ENCODE results near the gene LKAAEAR1.
A peak's percentile ranks its signal among the peaks of the same experiment; 100 is the strongest.

Gene LKAAEAR1

DNA sequence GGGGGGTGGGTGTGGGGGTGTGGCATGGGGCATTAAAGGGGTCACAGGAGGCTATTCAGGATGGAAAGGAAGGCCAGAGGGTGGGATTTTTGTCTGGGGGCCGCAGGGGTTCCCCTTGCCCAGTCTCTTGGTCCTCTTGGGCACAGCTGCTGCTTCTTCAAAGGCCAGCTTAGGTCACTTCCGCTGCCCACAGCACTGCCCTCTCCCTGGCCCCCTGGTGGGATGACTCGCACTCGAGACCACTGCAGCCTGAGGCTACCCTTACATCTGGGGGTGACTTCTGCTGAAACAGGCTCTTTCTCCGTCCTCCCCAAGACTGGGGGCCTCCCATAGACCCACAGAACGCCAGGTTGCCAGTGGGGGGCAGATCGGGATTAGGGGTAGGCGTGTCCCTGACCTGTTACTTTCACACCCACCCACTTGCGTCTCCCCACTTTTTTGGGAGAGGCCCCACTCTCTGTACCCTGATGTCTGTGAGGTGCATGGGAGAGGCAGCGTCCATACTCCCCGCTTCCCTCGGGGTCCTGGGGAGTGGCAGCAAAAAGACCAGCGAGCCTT is 1.3 kb downstream of the LKAAEAR1 start:
- H3K4me2 ChIP-seq (ENCODE audit: low read length) = peak overlapping the region; percentile 58
- H4K20me1 ChIP-seq (ENCODE audit: insufficient read depth, low read length) = no peaks in the 10 kb centered on the region
- peak overlapping the region; percentile 21; the same call in 1 of the 2 replicates for H3K9ac ChIP-seq (ENCODE audit: low read length)
- no peak overlapping the region for H2AFZ ChIP-seq (ENCODE audit: low read length)
- no peaks in the 10 kb centered on the region for H3K9me2 ChIP-seq (ENCODE audit: low read depth, low read length)
- H3F3A ChIP-seq (ENCODE audit: insufficient read depth, low read length) = no peaks in the 10 kb centered on the region
- peak overlapping the region; percentile 51 for H3K4me3 ChIP-seq (ENCODE audit: low read depth, low read length, poor library complexity, severe bottlenecking)
- TF ChIP-seq CTCF (IDR thresholded peaks at IDR 0.05; ENCODE audit: low read length) = no peak
- no peak for TF ChIP-seq EZH2 (IDR thresholded peaks at IDR 0.05; ENCODE audit: borderline replicate concordance, low read length)
- no peaks in the 10 kb centered on the region; the same call in 1 of the 2 replicates for H3K36me3 ChIP-seq (ENCODE audit: insufficient read depth, low read length)
- peaks cover 23% of the 10 kb centered on the region for H3K4me1 ChIP-seq (ENCODE audit: insufficient read depth, low read length, severe bottlenecking)
- peaks cover 4% of the 10 kb centered on the region; the same call in 1 of the 2 replicates for H3K27me3 ChIP-seq (ENCODE audit: insufficient read depth, low read length)
- H3K79me2 ChIP-seq (ENCODE audit: insufficient read depth, low read length) = no peaks in the 10 kb centered on the region
- H3K9me3 ChIP-seq (ENCODE audit: low read length) = 0 out of 2 replicates have a peak, but pooled peaks cover 1% of the 10 kb centered on the region
- H3K27ac ChIP-seq (ENCODE audit: low read depth, low read length, poor library complexity, severe bottlenecking) = no peak overlapping the region

DNA sequence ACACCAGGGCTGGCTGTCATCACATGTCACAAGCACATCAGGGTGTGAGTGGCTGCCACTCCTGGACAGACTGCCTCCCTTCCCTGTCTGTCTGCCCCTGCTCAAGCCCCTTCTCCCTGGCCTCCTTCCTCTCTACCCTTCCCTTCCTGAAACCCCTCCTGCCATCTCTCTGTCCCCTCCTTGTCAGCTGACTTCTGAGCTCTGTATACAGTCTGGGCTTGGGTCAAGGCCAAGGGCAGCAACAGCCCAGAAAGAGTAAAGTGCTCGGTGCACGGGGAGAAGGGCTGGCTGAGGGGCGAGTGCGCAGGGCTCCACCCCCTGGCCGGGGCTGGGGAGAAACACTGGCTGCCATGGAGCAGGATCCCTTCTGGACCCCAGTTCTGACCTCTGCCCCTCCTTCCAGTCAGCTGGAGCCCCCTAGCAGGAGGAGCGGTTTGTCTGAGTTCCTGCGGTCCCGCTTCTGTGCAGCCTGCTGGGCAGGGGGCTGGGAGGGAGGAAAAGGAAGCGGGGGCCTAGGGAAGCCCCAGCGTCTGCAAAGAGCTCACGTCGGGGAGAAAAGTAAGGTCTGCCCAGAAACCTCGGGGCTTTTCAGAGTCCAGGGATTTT is 2.0 kb downstream of the LKAAEAR1 start:
- Histone ChIP-seq H3K27me3 (ENCODE audit: insufficient read depth, low read length) (no peaks in the 10 kb centered on the region; the same call in 1 of the 2 replicates), H3K4me3 (ENCODE audit: low read depth, low read length, poor library complexity, severe bottlenecking) (no peak overlapping the region), H3K36me3 (ENCODE audit: insufficient read depth, low read length) (no peaks in the 10 kb centered on the region; the same call in 1 of the 2 replicates), H4K20me1 (ENCODE audit: insufficient read depth, low read length) (no peaks in the 10 kb centered on the region), H3K79me2 (ENCODE audit: insufficient read depth, low read length) (no peaks in the 10 kb centered on the region), H3K9ac (ENCODE audit: low read length) (no peak overlapping the region), H3K27ac (ENCODE audit: low read depth, low read length, poor library complexity, severe bottlenecking) (no peak overlapping the region), H2AFZ (ENCODE audit: low read length) (no peak overlapping the region), H3K4me2 (ENCODE audit: low read length) (no peak overlapping the region), H3F3A (ENCODE audit: insufficient read depth, low read length) (no peaks in the 10 kb centered on the region), H3K4me1 (ENCODE audit: insufficient read depth, low read length, severe bottlenecking) (peaks cover 30% of the 10 kb centered on the region), H3K9me3 (ENCODE audit: low read length) (no peaks in the 10 kb centered on the region), H3K9me2 (ENCODE audit: low read depth, low read length) (no peaks in the 10 kb centered on the region)
- TF ChIP-seq EZH2 (IDR thresholded peaks at IDR 0.05; ENCODE audit: borderline replicate concordance, low read length) (no peak), CTCF (IDR thresholded peaks at IDR 0.05; ENCODE audit: low read length) (peak; percentile 14; the same call in 1 of the 2 replicates)

DNA sequence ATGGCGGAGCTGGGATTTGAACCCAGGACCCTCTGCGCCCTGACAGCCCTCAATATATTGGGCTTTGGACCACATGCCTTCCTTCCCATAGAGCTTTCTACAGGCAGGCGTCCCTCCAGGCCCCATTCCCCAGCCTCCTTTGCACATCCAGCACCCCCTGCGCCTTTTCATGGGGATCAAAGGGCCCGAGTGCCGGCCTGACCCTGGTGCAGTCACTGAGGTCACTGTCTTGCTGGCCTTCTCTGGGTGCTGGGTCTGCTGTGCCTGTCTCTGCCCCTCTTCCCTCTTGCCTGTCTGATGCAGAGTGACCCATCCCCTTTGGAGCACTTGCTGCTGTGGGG is 2.6 kb downstream of the LKAAEAR1 start:
- no peaks in the 10 kb centered on the region for H3K9me2 ChIP-seq (ENCODE audit: low read depth, low read length)
- no peaks in the 10 kb centered on the region for H3K9me3 ChIP-seq (ENCODE audit: low read length)
- no peak for TF ChIP-seq CTCF (IDR thresholded peaks at IDR 0.05; ENCODE audit: low read length)
- TF ChIP-seq EZH2 (IDR thresholded peaks at IDR 0.05; ENCODE audit: borderline replicate concordance, low read length) = no peak
- no peaks in the 10 kb centered on the region for H4K20me1 ChIP-seq (ENCODE audit: insufficient read depth, low read length)
- H3K9ac ChIP-seq (ENCODE audit: low read length) = no peak overlapping the region
- no peak overlapping the region for H2AFZ ChIP-seq (ENCODE audit: low read length)
- H3K4me1 ChIP-seq (ENCODE audit: insufficient read depth, low read length, severe bottlenecking) = peaks cover 34% of the 10 kb centered on the region
- H3K36me3 ChIP-seq (ENCODE audit: insufficient read depth, low read length) = no peaks in the 10 kb centered on the region; the same call in 1 of the 2 replicates
- no peak overlapping the region for H3K4me2 ChIP-seq (ENCODE audit: low read length)
- H3K27ac ChIP-seq (ENCODE audit: low read depth, low read length, poor library complexity, severe bottlenecking) = no peak overlapping the region
- H3K79me2 ChIP-seq (ENCODE audit: insufficient read depth, low read length) = no peaks in the 10 kb centered on the region
- no peaks in the 10 kb centered on the region for H3F3A ChIP-seq (ENCODE audit: insufficient read depth, low read length)
- H3K4me3 ChIP-seq (ENCODE audit: low read depth, low read length, poor library complexity, severe bottlenecking) = no peak overlapping the region
- H3K27me3 ChIP-seq (ENCODE audit: insufficient read depth, low read length) = no peaks in the 10 kb centered on the region; the same call in 1 of the 2 replicates
